OCI-LY7 (cell line): ENCODE data around the gene NR3C1. TPM values are rescaled to one million over a fixed set of nuclear protein-coding genes. Genes with fewer than 3 reads are reported as not detected.

Experiments used
- BruUV-seq: library from RNA; stranded (reverse); fragments of 400-500 nt; replicated peaks from 2 replicates; lab custom pipeline; 2021; lab: Mats Ljungman, UMichigan
- CTCF ChIA-PET: fragments of 300-600 bp; sonication (Branson Sonifier 250); formaldehyde crosslinking; loops from one replicate; lab custom pipeline; 2022; ENCODE audit warnings: antibody characterized with exemption; ENCODE audit not compliant: unreplicated experiment; lab: Charles Lee
- POLR2A ChIA-PET: fragments of 300-600 bp; sonication (Branson Sonifier 250); formaldehyde crosslinking; loops from one replicate; lab custom pipeline; 2022; ENCODE audit warnings: antibody characterized with exemption; lab: Charles Lee
- DNase-seq: peaks from one replicate; pipeline ENCODE4 v3.0.0-alpha.2; 2015; ENCODE audit warnings: low spot score
- H2AFZ ChIP-seq: fragments of 200-600 bp; sonication (generic), shearing (Covaris generic); 2 replicates; pipeline ENCODE4 v1.6.1; 2014; ENCODE audit warnings: mild to moderate bottlenecking, antibody characterized with exemption, low read length, moderate library complexity
- H3K27ac ChIP-seq: fragments of 200-600 bp; sonication (generic); 2 replicates; pipeline ENCODE4 v1.5.1; 2014; ENCODE audit warnings: mixed run types, low read depth, mild to moderate bottlenecking, moderate library complexity, low read length, inconsistent platforms; ENCODE audit not compliant: poor library complexity, severe bottlenecking
- H3K36me3 ChIP-seq: fragments of 200-600 bp; sonication (generic); 2 replicates; pipeline ENCODE4 v1.6.1; 2014; ENCODE audit warnings: mild to moderate bottlenecking, antibody characterized with exemption, low read length, moderate library complexity, mixed read lengths; ENCODE audit not compliant: insufficient read depth
- H3K4me1 ChIP-seq: fragments of 200-600 bp; sonication (generic); 2 replicates; pipeline ENCODE4 v1.5.1; 2014; ENCODE audit warnings: mild to moderate bottlenecking, low read length; ENCODE audit not compliant: insufficient read depth, poor library complexity, severe bottlenecking
- H3K4me2 ChIP-seq: fragments of 200-600 bp; sonication (generic); 2 replicates; pipeline ENCODE4 v1.6.1; 2014; ENCODE audit warnings: mild to moderate bottlenecking, low read length
- H3K4me3 ChIP-seq: fragments of 200-600 bp; sonication (generic); 2 replicates; pipeline ENCODE4 v1.5.1; 2014; ENCODE audit warnings: mild to moderate bottlenecking, low read depth, low read length; ENCODE audit not compliant: poor library complexity, severe bottlenecking
- H3K79me2 ChIP-seq: fragments of 200-600 bp; sonication (generic); 2 replicates; pipeline ENCODE4 v1.6.1; 2016; ENCODE audit warnings: low read depth, mild to moderate bottlenecking, low read length, moderate library complexity, mixed read lengths; ENCODE audit not compliant: insufficient read depth
- H3K9me2 ChIP-seq: fragments of 200-600 bp; sonication (generic); 2 replicates; pipeline ENCODE4 v1.6.1; 2016; ENCODE audit warnings: mild to moderate bottlenecking, low read length, mixed read lengths; ENCODE audit not compliant: insufficient read depth
- H3K9me3 ChIP-seq: fragments of 200-600 bp; sonication (generic); 2 replicates; pipeline ENCODE4 v1.6.1; 2014; ENCODE audit warnings: mild to moderate bottlenecking, mixed run types, low read length, mixed read lengths
- H4K20me1 ChIP-seq: fragments of 200-600 bp; sonication (generic); 2 replicates; pipeline ENCODE4 v1.6.1; 2014; ENCODE audit warnings: mild to moderate bottlenecking, antibody characterized with exemption, low read length, moderate library complexity, mixed read lengths; ENCODE audit not compliant: insufficient read depth
- EZH2phosphoT487 ChIP-seq: fragments of 200-600 bp; sonication (generic); IDR thresholded peaks from 2 replicates; pipeline ENCODE4 v1.6.1; 2018; ENCODE audit warnings: low read depth, borderline replicate concordance, mild to moderate bottlenecking, mixed run types, antibody characterized with exemption, low read length, moderate library complexity, mixed read lengths
- intact Hi-C: fragments of 100-400 bp; cut with micrococcal nuclease; formaldehyde crosslinking; loops from one replicate; pipeline ENCODE4 v1.10.0; 2022; ENCODE audit not compliant: unreplicated experiment
- total RNA-seq, 2 experiments: library from RNA; depleted of rRNA in 1 of 2; stranded (reverse); fragments of >200 nt in 1 of 2; shearing (Covaris generic) in 1 of 2; gene quantifications; 2 replicates each; pipeline ENCODE4 v1.2.3, GENCODE V29; 2014 to 2022
- TF ChIP-seq, protein P1 (sequence below): fragments of 200-600 bp; sonication (generic); conservative IDR thresholded peaks from 2 replicates; pipeline ENCODE4 v1.5.1; 2014; ENCODE audit warnings: mild to moderate bottlenecking, antibody characterized with exemption, low read length, moderate library complexity, mixed read lengths

The NR3C1 gene
- total RNA-seq, 2 experiments from 2014 or later = 45.6 to 106 TPM

DNA sequence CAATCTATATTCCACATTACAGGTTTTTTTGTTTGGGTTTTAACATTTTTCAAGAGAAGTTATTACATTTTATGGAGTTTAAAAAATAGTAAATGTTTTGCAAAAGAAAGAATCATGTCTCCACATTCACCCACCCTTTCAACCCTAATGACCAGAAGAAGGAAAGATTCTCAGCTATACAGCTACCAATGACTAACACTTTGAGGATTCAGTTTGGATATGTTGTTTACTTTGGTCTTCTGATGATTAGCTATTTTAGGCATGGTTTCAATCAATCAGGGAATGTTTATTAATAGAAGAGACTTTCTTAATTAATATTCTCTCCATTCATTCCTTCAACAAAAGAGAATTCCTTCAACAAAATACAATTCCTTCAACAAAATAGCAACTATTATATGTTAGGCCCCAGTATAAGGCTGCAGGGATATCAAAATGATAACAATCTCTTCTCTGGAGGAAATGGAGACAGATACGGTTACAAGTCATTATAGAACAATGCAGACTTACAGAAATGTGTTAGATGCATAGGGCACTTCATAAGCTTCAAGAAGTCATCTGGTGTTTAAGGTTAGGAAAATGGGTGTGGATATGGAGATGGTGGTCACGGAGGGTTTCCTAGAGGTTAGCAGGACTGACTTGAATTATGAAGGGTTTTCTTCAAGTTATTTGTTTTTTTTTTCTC is 9.3 kb upstream of the NR3C1 start:
- TF ChIP-seq EZH2phosphoT487 = no peak
- TF ChIP-seq, protein P1, sequence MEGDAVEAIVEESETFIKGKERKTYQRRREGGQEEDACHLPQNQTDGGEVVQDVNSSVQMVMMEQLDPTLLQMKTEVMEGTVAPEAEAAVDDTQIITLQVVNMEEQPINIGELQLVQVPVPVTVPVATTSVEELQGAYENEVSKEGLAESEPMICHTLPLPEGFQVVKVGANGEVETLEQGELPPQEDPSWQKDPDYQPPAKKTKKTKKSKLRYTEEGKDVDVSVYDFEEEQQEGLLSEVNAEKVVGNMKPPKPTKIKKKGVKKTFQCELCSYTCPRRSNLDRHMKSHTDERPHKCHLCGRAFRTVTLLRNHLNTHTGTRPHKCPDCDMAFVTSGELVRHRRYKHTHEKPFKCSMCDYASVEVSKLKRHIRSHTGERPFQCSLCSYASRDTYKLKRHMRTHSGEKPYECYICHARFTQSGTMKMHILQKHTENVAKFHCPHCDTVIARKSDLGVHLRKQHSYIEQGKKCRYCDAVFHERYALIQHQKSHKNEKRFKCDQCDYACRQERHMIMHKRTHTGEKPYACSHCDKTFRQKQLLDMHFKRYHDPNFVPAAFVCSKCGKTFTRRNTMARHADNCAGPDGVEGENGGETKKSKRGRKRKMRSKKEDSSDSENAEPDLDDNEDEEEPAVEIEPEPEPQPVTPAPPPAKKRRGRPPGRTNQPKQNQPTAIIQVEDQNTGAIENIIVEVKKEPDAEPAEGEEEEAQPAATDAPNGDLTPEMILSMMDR = no peak
- ChIA-PET CTCF (no interaction called here), POLR2A (interaction anchor here (0.7 to 10.3 kb wide), 14 partner anchors 8 to 1349 kb away, joined by 3 to 119 read pairs (median 6); partner anchors contain the start of gene NR3C1)
- Histone ChIP-seq H3K9me2 (no peaks in the 10 kb centered on the region), H3K79me2 (peaks cover 59% of the 10 kb centered on the region; the same call in 1 of the 2 replicates), H3K9me3 (no peaks in the 10 kb centered on the region), H2AFZ (no peak overlapping the region), H4K20me1 (no peaks in the 10 kb centered on the region), H3K4me1 (peaks cover 62% of the 10 kb centered on the region), H3K27ac (no peak overlapping the region), H3K4me3 (no peak overlapping the region), H3K36me3 (peaks cover 13% of the 10 kb centered on the region), H3K4me2 (peak overlapping the region; percentile 76; the same call in 1 of the 2 replicates)
- intact Hi-C loops = no loop called here
- no peak for DNase-seq
- BruUV-seq = no TSS peak

GRCh38 chr5:143409926-143410325 is 6.4 kb upstream of the NR3C1 start:
- BruUV-seq = no TSS peak
- Histone ChIP-seq H3K4me1 (peaks cover 54% of the 10 kb centered on the region), H3K36me3 (peaks cover 21% of the 10 kb centered on the region), H3K79me2 (peaks cover 40% of the 10 kb centered on the region; the same call in 1 of the 2 replicates), H3K27ac (no peak overlapping the region), H4K20me1 (no peaks in the 10 kb centered on the region), H3K9me2 (no peaks in the 10 kb centered on the region), H2AFZ (no peak overlapping the region), H3K9me3 (no peaks in the 10 kb centered on the region), H3K4me3 (no peak overlapping the region), H3K4me2 (no peak overlapping the region)
- intact Hi-C loops = loop anchor here (10.0 kb wide), 1 partner anchor 765 kb away; the partner anchor contains the start of genes KCTD16 and YIPF5
- POLR2A ChIA-PET = interaction anchor here (0.6 to 10.3 kb wide), 8 partner anchors 9 to 451 kb away, joined by 3 to 119 read pairs (median 4); no protein-coding TSS in a partner anchor
- CTCF ChIA-PET = interaction anchor here (1.0 to 1.6 kb wide), 2 partner anchors 25 to 181 kb away, joined by 3 to 4 read pairs; no protein-coding TSS in a partner anchor
- no peak for DNase-seq
- TF ChIP-seq, protein P1 = no peak
- TF ChIP-seq EZH2phosphoT487 = no peak

DNA sequence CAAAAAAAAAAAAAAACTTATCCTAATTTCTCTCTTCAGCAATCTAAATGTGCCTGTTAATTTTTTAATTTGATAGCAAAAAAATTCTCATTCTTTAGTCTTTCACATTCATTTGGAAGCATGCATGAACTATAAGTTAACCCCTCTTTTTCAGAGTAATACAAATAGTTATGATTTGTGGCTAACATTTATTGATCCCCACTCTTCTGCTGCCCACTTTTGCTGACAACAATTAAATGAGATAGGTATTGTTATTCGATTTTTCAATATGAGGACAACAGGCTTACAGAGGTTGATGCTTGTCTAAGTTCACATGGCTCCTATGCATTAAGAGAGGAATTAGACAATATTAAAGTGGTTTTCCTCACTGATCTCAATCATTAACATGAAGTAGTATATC is 2.9 kb upstream of the NR3C1 start:
- Histone ChIP-seq H3K4me3 (peak overlapping the region; percentile 91), H3K27ac (peak overlapping the region; percentile 96), H4K20me1 (peaks cover 13% of the 10 kb centered on the region; the same call in 1 of the 2 replicates), H2AFZ (no peak overlapping the region), H3K4me1 (peaks cover 23% of the 10 kb centered on the region), H3K9me2 (no peaks in the 10 kb centered on the region), H3K9me3 (no peaks in the 10 kb centered on the region), H3K36me3 (peaks cover 24% of the 10 kb centered on the region), H3K4me2 (peak overlapping the region; percentile 97), H3K79me2 (peaks cover 37% of the 10 kb centered on the region)
- CTCF ChIA-PET = no interaction called here
- no peak for DNase-seq
- POLR2A ChIA-PET = interaction anchor here (0.6 kb wide), 1 partner anchor 597 kb away, joined by 3 read pairs; no protein-coding TSS in a partner anchor
- BruUV-seq = no TSS peak
- TF ChIP-seq, protein P1 = no peak
- TF ChIP-seq EZH2phosphoT487 = no peak
- intact Hi-C loops = loop anchor here (10.0 kb wide), 1 partner anchor 768 kb away; the partner anchor contains the start of genes KCTD16 and YIPF5
